Stimulated activated CD4-positive, alpha-beta T cell treated with anti-CD3 and anti-CD28 coated beads, Interleukin-1b, Interleukin-23, amount 100 ng/mL, for 4 hours (primary cell): Measurements from ENCODE around the gene TBX3.
"Not testable (repeated sequence)": the region's sequence is repeated elsewhere in the genome, so short reads cannot be mapped to it uniquely, and the experiment has no call there.

ENCODE experiments used
- DNase-seq, 2 donors: peaks; one replicate each; pipeline ENCODE4 v3.0.0-alpha.2; 2020; ENCODE audit warnings: low read depth in 2 of 2

Gene TBX3

GRCh38 chr12:114684098-114684869 is at the start of gene TBX3:
Gene TBX3 (minus strand): TSS chr12:114684175. CDS start chr12:114683200, 975 bp downstream.
- peak in 1 of 2 donors; percentile 36 for DNase-seq

DNA sequence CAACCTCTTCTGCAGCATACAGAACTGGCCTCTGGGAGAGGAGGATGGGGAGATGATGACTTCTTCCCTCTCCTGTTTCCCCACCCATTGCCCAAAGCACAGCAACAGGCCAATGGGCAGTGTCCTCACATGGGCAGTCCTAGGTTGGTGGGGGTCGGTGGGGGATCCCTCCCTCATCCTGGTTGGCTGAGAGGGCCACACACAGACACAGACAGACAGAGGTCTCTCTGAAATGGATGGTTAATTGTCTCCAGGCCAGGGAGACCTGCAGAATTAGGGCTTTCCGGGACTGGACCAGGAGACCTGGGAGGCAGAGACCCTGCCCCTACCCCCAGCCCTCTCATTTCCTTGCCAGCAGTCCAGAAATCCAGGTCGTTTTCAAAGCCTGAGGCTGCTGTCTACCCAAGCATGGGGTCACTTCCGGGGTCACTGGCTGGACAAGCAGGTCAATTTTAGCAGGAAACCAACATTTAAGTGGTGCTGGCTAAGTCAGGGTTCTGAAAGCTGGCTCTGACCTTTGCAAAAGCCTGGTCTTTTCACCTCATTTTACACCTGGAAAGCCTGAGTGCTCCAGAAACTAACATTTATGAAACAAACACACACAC is 48.6 kb upstream of the TBX3 start:
- DNase-seq = no peak

- no peak for DNase-seq
These were observed 45.8 kb upstream of the TBX3 start for GRCh38 chr12:114729731-114730130.

- DNase-seq = no peak
These were observed 42.2 kb upstream of the TBX3 start for GRCh38 chr12:114726092-114726710.

GRCh38 chr12:114722176-114722575 is 38.2 kb upstream of the TBX3 start:
- not testable (repeated sequence) for DNase-seq

DNA sequence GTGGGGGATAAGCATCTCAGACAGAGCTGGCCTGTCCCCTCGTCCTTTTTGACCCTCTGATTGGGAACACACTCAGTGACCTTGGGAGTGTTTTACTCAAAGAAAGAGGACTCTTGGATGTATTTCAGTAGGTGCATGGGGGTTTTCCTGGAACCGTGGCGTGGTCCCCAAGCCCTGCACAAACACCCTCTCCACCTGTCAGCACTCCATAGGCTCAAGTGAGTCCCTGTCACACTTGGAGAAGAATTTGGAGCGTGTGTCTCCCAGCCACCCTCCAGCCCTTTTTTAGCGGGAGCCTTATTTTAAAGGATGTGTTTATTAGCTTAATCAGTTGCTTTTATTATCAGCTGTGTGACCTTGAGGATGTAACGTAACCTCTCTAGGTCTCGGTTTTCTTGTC is 37.3 kb upstream of the TBX3 start:
- DNase-seq = no peak

- no peak for DNase-seq
These were observed 29.7 kb upstream of the TBX3 start for GRCh38 chr12:114713466-114714215.

GRCh38 chr12:114711689-114712152 is 27.7 kb upstream of the TBX3 start:
- DNase-seq = no peak

DNA sequence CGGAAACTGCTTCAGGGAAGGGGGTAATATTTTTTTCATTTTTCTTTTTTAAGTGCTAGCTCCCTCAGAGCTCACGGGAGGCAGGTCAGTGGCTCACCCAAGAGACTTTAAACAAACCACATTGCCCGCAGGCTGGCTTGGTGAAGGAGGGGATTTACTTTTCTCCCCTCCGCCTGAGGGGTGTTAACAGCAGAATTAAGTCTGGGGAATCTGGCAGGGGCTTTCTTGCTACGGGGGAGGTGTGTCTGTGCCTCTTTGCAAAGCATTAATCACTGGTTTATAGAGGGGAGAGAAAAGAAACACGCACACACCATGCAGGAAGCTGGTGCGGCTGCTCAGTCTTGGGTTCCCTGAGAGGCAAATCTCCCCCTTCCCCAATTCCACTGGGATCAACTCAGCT is 26.2 kb upstream of the TBX3 start:
- no peak for DNase-seq

GRCh38 chr12:114709112-114709511 is 25.1 kb upstream of the TBX3 start:
- no peak for DNase-seq

DNA sequence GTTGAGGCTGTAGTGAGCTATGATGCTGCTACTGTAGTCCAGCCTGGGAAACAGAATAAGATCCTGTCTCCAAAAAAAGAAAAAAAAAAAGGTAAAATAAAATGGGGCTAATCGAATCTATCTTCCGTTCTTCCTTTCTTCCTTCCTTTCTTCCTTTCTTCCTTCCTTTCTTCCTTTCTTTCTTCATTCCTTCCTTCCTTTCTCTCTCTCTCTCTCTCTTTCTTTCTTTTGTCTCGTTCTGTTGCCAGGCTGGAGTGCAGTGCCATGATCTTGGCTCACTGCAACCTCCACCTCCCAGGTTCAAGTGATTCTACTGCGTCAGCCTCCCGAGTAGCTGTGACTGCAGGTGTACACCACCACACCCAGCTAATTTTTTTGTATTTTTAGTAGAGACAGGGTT is 24.6 kb upstream of the TBX3 start:
- DNase-seq = not testable (repeated sequence)

- no peak for DNase-seq
These were observed 20.1 kb upstream of the TBX3 start for GRCh38 chr12:114704096-114704495.

GRCh38 chr12:114703060-114703493 is 19.1 kb upstream of the TBX3 start:
- DNase-seq = no peak

DNA sequence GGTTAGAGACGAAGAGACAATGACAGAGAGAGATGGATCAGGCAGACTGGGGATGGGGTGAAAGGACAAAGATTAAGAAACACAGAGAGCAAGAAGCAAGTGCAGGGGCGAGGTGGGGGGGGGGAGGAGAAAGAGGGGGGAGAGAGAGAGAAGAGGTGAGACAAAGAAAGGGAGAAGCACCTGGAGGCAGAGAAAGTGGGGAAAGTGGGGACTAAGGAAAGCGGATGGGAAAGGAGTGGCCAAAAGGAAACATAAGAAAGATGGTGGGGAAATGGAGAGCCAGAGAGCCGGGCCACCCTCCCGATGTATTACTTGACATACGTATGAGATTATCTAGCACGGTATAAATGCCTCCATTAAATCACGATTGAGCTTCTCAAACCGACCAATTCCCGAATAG is 18.5 kb upstream of the TBX3 start:
- DNase-seq = no peak

DNA sequence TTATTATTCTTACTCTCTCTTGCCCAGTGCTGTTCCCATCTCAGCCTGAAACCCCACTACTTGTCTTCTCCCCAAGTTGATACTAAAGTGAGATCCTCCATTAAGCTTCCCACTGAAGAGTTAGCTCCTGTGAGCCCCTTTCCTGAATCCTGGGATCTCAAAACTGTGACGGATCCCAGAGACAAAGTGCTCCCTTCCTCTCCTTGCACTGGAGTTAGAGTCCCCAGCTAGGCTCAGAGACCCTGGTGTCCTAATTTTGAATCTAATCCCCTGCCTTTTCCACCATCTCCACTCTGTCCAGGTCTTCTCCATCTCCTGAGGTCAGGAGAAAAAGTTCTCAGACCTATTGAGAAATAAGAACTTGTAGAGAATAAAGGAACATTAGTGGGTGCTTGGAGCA is 17.6 kb upstream of the TBX3 start:
- no peak for DNase-seq

DNA sequence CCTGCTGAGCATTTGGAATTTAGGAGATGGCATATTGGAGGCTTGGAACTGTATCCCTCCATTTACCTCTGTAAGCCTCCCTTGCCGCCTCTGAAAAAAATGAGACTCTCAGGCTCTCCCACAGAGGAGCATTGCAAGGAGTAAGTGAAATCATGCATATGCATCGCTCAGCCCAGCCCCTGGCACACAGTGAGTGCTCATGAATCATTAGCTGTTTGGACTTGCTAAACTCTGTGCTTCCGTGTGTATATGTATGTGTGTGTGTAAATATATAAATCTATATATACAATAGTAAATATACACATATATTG is 17.1 kb upstream of the TBX3 start:
- DNase-seq = no peak

- DNase-seq = no peak
These were observed 16.6 kb upstream of the TBX3 start for GRCh38 chr12:114700392-114701103.

- no peak for DNase-seq
These were observed 14.7 kb upstream of the TBX3 start for GRCh38 chr12:114698566-114699163.

- DNase-seq = no peak
These were observed 14.0 kb upstream of the TBX3 start for GRCh38 chr12:114697741-114698565.

GRCh38 chr12:114697243-114697716 is 13.3 kb upstream of the TBX3 start:
- no peak for DNase-seq
